ENCODE data around the gene IFI30.
"Not testable (repeated sequence)": the region's sequence is repeated elsewhere in the genome, so short reads cannot be mapped to it uniquely, and the experiment has no call there.

IFI30 gene

DNA sequence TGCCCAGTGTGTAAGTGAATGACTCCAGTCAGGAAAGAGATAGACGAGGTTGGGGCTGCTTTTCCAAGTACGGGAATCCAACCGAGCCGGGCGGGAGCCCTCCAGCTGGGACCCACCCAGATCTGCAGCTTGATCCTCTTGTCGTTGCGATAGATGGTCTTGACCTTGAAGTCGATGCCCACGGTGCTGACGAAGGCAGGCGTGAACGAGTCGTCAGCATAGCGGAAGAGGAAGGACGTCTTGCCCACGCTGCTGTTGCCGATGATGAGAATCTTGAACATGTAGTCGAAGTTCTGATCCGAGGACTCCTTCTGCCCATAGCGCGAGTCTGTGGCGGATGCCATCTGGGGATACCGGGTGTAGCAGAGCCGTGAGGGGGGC, 28.8 kb downstream of the IFI30 start:
- DNase-seq (ENCODE audit: low read depth in 1 of 2, low spot score in 1 of 2): no peak

DNA sequence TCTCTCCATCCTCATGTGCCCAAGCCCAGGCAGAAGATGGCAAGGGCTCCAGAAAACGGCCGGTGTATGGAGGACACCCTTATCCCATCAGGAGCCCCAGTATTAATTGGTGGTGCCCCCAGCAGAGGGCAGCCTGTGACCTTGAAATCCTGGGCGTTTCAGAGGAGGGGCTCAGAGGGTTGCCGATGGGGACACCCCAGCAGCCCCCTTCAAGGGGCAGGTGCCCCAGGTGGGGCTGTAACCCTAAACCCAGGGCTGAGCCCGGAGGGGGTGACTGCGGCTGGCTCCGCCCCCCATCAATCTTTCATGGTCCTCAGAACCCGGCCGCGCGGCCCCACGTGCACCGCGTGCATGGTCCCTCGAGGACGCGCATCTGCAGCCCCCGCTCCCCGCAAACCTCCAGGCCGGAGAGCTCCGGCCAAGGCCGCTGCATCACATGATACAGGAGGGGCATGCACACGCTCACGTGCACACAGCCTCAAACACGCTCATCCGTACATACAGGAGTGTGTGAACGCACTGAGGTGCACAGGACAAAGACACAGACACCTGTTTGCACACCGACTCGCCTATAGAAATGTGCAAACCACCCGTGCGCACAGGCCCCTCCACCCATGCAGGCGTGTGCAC, 29.3 kb downstream of the IFI30 start:
- DNase-seq (ENCODE audit: low read depth in 1 of 2, low spot score in 1 of 2): no peak

DNA sequence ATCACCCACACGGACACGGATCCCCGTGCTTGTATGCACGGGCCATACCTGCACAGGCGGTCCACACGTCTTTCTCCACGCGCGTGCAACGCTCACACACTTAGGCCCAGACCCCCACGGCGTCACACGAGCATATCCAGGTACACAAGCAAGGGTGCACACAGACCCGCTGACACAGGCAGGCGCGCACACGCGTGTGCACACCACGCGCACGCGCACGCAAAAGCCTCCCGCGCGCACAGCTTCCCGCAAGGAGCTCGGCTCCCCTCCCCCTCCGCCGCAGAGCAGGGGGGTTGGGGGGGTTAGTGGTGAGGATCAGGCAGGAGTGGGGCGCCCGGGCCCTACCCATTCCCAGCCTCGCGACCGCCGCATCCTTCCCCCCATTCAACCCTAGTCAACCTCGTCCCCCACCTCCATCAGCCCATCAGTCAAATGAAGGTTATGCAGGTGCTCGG, 29.8 kb downstream of the IFI30 start:
- peak in 1 of 2 donors; percentile 32 for DNase-seq (ENCODE audit: low read depth in 1 of 2, low spot score in 1 of 2)

DNA sequence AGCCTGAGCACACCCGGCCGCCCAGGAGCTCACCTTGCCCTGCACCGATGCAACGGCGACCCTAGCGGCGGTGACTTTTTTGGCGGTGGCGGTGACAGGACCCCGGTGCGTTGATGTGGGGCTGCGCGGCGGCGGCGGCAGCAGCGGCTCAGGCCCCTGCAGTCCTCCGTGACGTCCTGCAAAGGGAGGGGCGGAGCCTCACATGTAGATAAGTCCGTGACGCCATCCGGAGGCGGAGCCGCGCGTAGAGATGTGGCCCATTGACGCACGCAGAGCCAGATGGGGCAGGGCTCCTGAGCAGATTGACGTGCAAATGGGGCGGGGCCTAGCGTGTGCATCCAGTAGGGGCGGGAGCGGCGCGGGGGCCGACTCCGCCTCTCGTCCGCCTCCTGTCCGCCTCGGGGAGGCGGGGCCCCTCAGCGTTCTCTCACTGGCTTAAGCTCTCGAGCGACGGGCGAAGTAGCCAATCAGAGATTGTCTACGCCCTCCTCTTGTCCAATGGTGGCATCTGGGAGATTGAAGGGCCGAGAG, 30.3 kb downstream of the IFI30 start, which contains the start of gene RAB3A:
TSS of gene RAB3A (minus strand) at position 180 of the 531 bp plus-strand sequence. CDS start 1,302 bp downstream, outside the sequence.
- DNase-seq (ENCODE audit: low read depth in 1 of 2, low spot score in 1 of 2): peak; percentile 99

DNA sequence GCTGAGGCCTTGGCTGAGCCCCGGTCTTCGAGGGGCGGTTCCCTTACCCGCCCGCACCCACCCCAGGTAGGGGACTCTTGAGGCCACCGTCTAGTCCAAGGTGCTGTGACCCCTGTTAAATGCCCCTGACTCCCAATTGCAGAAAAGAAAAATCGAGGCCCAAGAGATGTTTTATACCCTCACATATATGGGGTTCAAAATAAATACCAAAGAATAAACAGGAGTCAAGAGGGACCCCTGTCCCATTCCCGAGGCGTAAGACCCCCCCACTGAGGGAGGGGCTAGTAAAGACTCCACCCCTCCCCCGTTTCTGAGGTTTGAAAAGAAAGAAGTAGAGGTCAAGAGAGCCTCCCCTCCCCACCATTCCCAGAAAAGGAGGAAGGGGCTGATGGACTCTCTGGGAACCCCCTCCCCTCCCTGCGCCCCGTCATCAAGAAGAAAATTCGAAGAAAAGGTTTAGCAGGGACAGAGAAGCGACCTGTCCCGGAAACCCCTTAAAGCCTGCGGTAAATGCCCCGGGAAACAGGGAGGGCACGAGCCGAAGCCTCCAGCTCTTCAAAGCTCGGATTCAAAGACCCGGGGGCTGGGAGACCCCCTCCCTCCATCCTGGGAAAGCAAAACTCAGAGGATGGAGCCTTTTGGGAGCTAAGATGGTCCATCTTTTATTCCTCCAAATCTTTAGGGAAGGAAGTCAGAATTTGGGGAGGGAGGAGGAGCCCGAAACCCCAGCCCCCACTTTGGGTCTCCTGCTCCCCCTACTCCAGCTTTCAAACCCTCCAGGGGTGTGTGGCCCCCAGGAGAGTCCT, 31.0 kb downstream of the IFI30 start:
- DNase-seq (ENCODE audit: low read depth in 1 of 2, low spot score in 1 of 2): no peak

DNA sequence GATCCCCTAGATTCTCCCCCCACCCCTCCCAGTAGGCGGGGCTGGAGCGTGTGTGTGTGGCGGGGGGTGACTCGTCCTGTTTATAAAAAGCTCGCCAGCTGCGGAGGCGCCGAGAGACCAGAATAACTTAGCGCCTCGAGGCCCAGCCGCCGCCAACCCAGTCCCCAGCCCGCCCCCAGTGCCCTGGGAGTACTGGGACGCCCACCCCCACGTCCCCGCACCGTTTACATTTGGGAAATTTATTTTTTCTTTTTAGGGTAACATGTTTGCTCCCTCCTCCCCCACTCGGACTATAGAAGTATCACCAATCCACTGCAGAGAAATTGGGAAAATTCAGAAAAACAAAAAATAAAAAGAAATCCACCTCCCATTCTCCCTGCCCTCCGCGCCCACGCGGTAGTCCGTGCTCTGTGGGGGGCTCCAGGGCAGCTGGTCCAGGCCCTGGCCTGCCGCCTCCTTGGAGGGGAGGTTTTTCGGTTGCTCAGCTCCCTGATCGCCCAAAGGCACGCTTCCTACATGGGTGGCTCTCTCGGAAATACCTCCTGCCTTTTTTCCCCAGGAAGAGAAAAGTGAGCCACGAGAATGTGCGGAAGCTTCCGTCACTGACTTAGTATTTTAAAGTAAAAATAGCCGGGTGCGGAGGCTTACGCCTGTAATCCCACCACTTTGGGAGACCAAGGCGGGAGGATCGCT, 31.7 kb downstream of the IFI30 start:
- peak in 1 of 2 donors; percentile 32 for DNase-seq (ENCODE audit: low read depth in 1 of 2, low spot score in 1 of 2)

DNA sequence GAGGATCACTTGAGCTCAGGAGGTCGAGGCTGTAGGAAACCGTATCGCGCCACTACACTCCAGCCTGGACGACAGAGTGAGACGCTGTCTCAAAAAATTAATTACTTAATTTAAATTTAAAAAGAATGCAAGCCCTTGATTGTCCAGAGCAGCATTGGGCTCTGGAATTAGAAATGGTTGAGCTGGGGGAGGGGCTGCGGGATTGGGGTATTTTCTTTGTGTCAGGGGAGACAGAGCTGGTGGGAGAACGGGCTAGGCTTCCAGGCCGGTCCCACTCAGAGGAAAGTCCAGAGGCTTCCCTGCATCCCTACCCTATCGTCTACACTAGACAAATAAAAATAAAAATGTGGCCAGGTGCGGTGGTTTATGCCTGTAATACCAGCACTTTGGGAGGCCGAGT, 32.4 kb downstream of the IFI30 start:
- DNase-seq (ENCODE audit: low read depth in 1 of 2, low spot score in 1 of 2): no peak

DNA sequence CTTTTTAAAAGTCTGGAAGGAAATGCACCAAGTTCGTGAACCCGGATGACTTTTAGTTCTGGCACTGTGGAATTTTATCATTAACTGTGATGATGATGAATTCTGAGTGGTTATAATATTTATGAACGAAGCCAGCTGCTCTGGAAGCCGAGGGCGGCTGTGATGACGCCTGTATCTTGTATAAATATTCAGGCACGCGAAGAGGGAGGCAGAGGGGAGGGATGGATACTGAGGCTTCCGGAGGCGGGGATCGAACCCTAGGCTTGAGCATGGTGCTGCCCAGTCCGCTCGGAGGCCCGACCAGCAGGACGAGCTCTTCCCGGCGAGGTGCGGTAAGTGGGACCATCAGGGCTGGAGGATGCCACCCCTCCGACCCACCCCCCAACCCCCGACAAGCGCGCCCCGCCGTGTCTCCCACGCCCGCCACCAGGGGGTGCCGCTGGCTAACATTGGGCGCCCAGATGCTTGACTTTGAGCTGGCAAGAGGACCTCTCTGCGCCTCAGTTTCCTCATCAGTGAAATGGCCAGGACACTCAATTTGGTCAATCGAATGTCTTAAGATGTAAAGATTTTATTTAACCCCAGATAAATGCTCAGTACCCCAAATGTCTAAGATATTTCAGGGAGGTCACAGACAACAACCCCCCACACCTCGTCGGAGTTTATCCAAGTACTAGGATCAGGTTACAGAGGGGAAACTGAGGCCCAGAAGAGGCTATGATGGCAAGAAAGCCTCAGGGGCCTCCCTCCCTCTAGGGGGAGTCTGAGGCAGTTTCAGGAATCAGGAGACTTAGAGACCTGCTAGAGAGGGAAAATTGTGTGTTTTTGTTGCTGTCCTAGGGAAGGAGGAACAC, 34.7 kb downstream of the IFI30 start:
- peak in 1 of 2 donors; percentile 29 for DNase-seq (ENCODE audit: low read depth in 1 of 2, low spot score in 1 of 2)

DNA sequence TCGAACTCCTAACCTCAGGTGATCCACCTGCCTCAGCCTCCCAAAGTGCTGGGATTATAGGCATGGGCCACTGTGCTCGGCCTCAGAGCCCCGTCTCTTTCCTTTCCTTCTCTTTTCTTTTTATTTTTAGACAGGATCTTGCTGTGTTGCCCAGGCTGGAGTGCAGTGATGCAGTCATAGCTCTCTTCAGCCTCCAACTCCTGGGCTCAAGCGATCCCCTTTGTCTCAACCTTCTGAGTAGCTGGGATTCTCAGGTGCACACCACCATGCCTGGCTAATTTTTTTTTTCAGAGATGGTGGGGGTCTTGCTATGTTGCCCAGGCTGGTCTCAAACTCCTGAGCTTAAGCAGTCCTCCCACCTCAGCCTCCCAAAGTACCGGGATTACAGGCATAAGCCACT, 36.3 kb downstream of the IFI30 start:
- not testable (repeated sequence) for DNase-seq (ENCODE audit: low read depth in 1 of 2, low spot score in 1 of 2)

DNA sequence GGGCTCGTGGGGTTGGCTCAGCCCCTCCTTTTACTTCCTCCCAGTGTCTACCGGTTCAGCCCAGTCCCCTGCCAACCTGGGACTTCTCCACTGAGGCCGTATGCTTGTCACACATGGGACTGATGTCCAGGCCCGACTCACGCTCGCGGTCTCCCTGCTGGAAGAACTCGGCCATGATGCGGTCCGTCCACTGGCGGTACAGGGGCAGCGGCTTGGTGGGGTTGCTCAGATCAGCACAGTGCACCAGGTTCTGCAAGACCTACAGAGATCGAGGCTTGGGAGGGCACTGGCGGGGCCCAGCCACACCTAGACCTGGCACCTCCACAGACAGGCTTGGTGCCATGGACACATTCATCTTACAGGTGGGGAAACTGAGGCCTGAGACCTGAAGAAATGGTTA, 38.1 kb downstream of the IFI30 start:
- DNase-seq (ENCODE audit: low read depth in 1 of 2, low spot score in 1 of 2): no peak

DNA sequence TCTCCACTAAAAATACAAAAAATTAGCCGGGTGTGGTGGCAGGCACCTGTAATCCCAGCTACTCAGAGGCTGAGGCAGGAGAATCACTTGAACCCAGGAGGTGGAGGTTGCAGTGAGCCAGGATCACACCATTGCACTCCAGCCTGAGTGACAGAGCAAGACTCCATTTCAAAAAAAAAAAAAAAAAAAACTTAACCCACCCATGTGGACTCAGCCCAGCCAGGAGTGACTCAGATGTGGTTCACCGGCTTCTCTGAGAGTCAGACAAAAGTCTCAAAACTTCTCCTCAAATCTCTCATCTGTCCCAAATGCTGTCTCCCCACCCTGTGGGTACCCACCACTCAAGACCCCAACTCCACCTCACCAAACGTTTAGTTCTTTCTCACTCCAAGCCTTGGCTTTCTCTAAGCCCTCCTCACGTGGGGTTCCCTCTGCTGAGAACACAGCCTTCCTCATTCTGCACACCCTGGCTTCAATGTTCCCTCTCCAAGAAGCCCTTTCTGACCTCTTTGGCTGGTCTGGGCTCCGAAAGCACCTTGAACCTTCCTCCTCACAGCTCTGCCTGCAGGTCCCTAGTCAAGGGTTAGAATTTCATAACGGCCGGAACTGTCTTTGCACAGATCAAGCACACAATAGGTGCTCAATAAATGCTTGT, 41.3 kb downstream of the IFI30 start:
- DNase-seq (ENCODE audit: low read depth in 1 of 2, low spot score in 1 of 2): no peak

DNA sequence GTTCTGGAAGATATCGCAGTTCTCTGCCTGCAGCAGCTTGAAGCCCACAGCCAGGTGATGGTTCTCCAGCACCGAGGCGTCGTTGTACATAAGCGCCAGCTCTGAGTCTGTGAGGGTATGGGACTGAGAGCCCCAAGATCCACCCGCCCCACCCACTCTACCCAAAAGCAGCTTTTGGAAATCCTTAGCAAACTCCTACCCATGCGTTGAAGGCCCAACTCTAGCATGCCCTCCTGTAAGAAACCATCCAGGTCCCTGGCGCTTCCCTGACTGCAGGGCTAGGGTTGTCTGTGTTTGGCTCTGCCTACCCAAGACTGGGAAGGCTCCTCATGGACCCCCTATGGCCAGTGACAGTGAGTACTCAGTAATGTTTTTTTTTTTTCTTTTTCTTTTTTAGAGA, 43.2 kb downstream of the IFI30 start:
- no peak for DNase-seq (ENCODE audit: low read depth in 1 of 2, low spot score in 1 of 2)

DNA sequence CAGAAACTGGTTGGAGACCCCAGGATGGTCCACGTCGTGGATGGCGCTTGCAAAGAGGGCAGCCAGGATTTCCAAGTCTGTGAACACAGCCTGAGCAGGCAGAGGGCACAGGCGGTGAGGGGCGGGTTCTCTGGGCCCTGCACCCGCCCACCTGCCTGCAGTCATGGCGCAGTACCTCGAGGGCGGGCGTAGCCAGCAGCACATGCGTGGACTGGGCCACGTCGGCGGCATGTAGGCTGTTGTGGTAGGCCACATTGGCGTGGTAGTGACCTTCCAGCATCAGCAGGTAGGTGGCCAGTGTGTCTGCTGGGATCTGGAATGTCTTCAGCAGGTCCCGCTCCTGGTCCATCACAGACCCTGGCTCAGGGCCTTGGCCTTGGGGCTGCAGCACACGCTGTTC, 44.5 kb downstream of the IFI30 start:
- no peak for DNase-seq (ENCODE audit: low read depth in 1 of 2, low spot score in 1 of 2)

DNA sequence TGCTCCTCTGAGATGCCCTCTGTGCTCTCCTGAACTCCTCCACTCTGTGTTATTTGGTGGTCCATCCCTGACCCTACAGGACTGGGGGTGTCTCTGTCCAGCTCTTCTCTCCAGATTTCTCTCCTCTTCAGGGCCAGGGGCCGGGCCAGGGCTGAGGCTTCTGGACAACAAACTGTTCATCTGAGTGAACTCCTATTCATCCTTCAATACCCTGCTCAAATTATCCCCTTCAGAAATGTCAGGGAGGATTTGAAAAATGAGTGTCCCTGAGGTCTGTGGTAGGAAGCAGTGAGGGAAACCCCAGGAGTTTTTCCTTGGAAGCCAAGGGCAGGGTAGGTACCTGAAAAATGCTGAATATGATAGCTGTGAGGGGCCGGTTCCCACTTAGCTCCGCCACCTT, 45.0 kb downstream of the IFI30 start:
- no peak for DNase-seq (ENCODE audit: low read depth in 1 of 2, low spot score in 1 of 2)

DNA sequence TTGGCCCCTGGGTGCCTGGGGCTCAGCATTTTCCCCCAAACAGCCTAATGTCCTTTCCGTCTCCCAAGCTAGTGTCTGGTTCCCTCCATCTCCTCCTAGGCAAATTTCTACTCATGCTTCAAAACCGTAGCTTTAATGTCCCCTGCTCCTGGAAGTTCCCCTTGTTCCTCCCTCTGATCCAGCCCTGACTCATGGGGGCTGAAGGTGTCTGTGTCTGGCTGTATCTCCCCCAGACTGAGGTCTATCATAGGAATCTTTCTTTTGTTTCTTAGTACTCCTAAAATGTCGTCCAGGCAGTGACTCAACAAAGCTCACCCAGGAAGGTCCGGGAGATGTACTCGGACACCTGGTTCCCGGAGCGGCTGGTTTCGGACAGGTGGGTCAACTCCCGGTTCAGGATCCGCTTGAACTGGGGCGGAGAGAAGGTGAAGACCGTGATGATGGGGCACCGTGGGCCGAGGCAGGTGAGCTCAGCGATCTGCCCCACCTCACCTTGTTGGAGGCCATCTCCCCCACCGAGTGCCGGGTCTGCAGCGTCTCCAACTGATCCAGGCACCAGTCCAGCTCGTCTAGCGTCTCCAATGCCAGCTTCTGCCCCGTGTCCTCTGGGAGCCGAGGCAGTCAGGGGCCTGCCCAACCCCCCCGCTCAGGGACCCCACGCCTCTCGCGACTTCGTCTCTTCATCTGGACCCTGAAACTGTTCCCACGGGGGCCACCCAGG, 46.5 kb downstream of the IFI30 start:
- no peak for DNase-seq (ENCODE audit: low read depth in 1 of 2, low spot score in 1 of 2)

DNA sequence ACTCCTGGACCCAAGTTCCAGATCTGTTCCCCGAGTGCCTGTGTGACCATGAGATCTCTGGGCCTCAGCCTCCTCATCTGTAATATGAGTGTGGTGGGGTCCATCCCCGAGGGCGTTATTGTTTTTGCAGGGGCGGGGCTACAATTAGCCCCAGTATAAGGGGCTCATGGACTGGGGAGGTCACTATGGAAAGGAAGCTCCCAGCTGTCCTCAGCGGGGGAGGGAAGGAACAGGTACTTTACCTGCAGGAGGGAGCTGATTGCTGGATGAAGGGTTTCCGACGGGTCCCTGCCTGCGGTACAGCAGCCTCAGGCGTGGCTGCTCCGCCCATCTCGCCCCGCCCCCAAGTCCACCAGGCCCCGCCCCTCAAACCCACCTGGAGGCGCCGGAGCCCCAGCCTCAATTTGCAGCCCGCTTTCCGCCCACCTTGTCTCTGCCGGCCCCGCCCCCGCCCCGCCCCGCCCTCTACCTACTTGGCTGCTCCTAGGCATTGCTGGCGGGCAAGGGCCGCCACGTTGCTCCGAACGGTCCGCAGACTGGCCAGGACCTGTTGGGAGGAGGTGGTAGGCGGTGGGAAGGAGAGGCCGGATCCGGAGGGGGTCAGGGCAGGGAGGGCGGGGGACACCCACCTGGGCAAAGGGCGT, 47.1 kb downstream of the IFI30 start:
- DNase-seq (ENCODE audit: low read depth in 1 of 2, low spot score in 1 of 2): no peak

DNA sequence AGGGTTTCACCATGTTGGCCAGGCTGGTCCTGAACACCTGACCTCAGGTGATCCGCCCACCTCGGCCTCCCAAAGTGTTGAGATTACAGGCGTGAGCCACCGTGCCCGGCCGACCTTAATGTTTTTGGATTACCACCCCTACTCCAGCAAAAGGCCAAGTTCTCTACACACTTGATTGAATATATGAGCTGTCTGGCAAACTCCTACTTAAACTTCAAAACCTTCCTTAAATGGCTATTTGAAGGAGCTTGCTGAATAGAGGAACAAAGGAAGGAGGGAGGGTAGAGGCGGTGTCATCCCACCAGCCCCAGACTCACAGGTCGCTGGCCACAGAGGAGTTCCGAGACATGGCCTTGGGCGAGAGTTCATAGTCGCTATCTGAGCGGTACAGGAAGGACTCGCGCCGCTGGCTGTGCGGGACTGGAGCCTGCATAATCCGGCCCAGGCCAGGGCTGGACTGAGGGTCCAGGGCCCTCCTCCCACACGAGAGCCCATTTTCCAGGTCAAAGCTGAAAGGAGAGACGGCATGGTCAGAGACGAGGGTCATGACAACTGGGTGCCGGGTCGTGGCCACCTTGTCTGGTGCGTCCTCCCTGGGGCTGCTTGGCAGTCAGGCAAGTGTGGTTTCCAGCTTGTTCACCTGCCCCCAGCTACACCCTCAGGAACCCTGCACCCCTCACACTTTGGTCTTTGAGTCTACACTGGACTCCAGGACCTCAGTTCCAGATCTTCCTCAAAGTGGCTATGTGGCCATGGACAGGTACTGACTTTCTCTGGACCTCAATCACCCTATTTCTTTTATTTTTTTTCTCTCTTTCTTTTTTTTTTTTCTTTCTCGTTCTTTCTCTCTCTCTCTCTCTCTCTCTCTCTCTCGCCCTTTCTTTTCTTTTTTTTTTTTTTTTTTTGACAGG, 48.5 kb downstream of the IFI30 start:
- DNase-seq (ENCODE audit: low read depth in 1 of 2, low spot score in 1 of 2): no peak

DNA sequence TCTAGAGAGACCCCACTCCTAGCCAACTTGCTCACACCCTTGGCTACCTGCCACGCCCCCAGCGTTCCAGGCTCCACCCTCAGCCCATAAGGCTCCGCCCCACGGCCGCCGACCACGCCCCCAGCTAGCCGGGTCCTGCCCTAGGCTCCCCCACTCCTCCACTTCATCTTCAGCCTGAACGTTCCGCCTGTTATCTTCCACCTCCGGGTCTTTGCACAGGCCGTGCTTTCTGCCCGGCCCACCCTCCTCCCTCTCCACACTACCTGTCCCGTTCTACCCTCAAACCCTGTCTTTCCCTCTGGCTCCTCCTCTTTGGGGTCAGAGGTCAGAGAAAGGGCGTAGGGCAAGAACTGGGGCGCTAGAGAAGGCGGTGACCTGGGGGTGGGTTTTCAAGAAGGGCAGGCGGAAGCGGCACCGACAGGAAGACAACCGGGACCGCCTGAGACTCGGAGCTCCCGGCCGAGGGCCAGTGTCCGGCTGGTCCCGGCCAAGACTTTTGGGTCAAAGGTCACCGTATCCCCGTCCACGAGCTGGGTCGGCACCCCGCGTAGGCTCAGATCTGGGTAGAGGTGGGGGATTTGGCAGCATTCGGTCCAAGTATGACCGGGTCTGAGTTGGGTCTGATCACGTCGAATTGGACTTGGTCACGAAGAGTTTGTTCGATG, 50.4 kb downstream of the IFI30 start:
- no peak for DNase-seq (ENCODE audit: low read depth in 1 of 2, low spot score in 1 of 2)
